H9 (cell line): ENCODE data around the gene TAOK2. TPM values are rescaled to one million over a fixed set of nuclear protein-coding genes. Genes with fewer than 3 reads are reported as not detected.

ENCODE experiments used
- DNase-seq: peaks from one replicate; pipeline ENCODE4 v3.0.0-alpha.2; 2017
- H2AFZ ChIP-seq: one replicate; pipeline ENCODE4 v1.6.1; 2013; ENCODE audit warnings: mild to moderate bottlenecking, low read length, control low read depth, moderate library complexity
- H2AK5ac ChIP-seq: 2 replicates; pipeline ENCODE4 v1.6.1; 2013; ENCODE audit warnings: low read length, control low read depth, mixed read lengths; ENCODE audit not compliant: insufficient read length
- H2BK120ac ChIP-seq: one replicate; pipeline ENCODE4 v1.6.1; 2013; ENCODE audit warnings: low read depth, mild to moderate bottlenecking, low read length, control low read depth, inconsistent platforms; ENCODE audit not compliant: poor library complexity, severe bottlenecking
- H2BK12ac ChIP-seq: 2 replicates; pipeline ENCODE4 v1.6.1; 2013; ENCODE audit warnings: low read length, control low read depth, mixed read lengths, low read depth; ENCODE audit not compliant: insufficient read length
- H2BK15ac ChIP-seq: 2 replicates; pipeline ENCODE4 v1.6.1; 2013; ENCODE audit warnings: low read depth, low read length, control low read depth
- H2BK20ac ChIP-seq: one replicate; pipeline ENCODE4 v1.6.1; 2013; ENCODE audit warnings: low read depth, mild to moderate bottlenecking, low read length, control low read depth, inconsistent platforms; ENCODE audit not compliant: poor library complexity, severe bottlenecking
- H2BK5ac ChIP-seq: 2 replicates; pipeline ENCODE4 v1.6.1; 2013; ENCODE audit warnings: low read length, control low read depth, mixed read lengths; ENCODE audit not compliant: insufficient read length
- H3K14ac ChIP-seq: 2 replicates; pipeline ENCODE4 v1.6.1; 2013; ENCODE audit warnings: low read length, control low read depth; ENCODE audit not compliant: insufficient read depth
- H3K18ac ChIP-seq: 2 replicates; pipeline ENCODE4 v1.6.1; 2013; ENCODE audit warnings: low read depth, mild to moderate bottlenecking, mixed read lengths, low read length, control low read depth; ENCODE audit not compliant: insufficient read length
- H3K23ac ChIP-seq: 2 replicates; pipeline ENCODE4 v1.6.1; 2013; ENCODE audit warnings: low read length, control low read depth, mixed read lengths, low read depth; ENCODE audit not compliant: insufficient read length
- H3K23me2 ChIP-seq: 2 replicates; pipeline ENCODE4 v1.6.1; 2013; ENCODE audit warnings: low read depth, mild to moderate bottlenecking, mixed read lengths, low read length, control low read depth; ENCODE audit not compliant: insufficient read length, poor library complexity, severe bottlenecking
- H3K27ac ChIP-seq: 2 replicates; pipeline ENCODE4 v1.5.1; 2013; ENCODE audit warnings: low read length, control low read depth, mixed read lengths, low read depth; ENCODE audit not compliant: insufficient read length
- H3K27me3 ChIP-seq: 2 replicates; pipeline ENCODE4 v1.6.1; 2013; ENCODE audit warnings: low read length, control low read depth, inconsistent platforms; ENCODE audit not compliant: insufficient read depth
- H3K4ac ChIP-seq: 2 replicates; pipeline ENCODE4 v1.6.1; 2013; ENCODE audit warnings: low read depth, mild to moderate bottlenecking, control low read depth, inconsistent platforms, low read length, moderate library complexity
- H3K4me1 ChIP-seq: 2 replicates; pipeline ENCODE4 v1.6.1; 2013; ENCODE audit warnings: low read length, control low read depth, inconsistent platforms; ENCODE audit not compliant: insufficient read depth
- H3K4me2 ChIP-seq: 2 replicates; pipeline ENCODE4 v1.6.1; 2013; ENCODE audit warnings: low read length, control low read depth, mixed read lengths; ENCODE audit not compliant: insufficient read length, insufficient read depth
- H3K56ac ChIP-seq: 2 replicates; pipeline ENCODE4 v1.6.1; 2013; ENCODE audit warnings: low read depth, mild to moderate bottlenecking, mixed read lengths, low read length, control low read depth; ENCODE audit not compliant: insufficient read length
- H3K79me1 ChIP-seq: 2 replicates; pipeline ENCODE4 v1.6.1; 2013; ENCODE audit warnings: low read depth, mild to moderate bottlenecking, moderate library complexity, low read length, control low read depth, inconsistent platforms; ENCODE audit not compliant: insufficient read depth, poor library complexity, severe bottlenecking
- H3K79me2 ChIP-seq: 2 replicates; pipeline ENCODE4 v1.6.1; 2013; ENCODE audit warnings: low read length, control low read depth, inconsistent platforms; ENCODE audit not compliant: insufficient read depth
- H3K9ac ChIP-seq: 2 replicates; pipeline ENCODE4 v1.6.1; 2013; ENCODE audit warnings: low read length, control low read depth, mixed read lengths; ENCODE audit not compliant: insufficient read length; ENCODE audit errors: extremely low read depth
- H3K9me3 ChIP-seq: one replicate; pipeline ENCODE4 v1.6.1; 2013; ENCODE audit warnings: low read depth, low read length, inconsistent platforms; ENCODE audit not compliant: control insufficient read depth
- H3T11ph ChIP-seq: one replicate; pipeline ENCODE4 v1.6.1; 2013; ENCODE audit warnings: mild to moderate bottlenecking, low read length, control low read depth, inconsistent platforms
- H4K20me1 ChIP-seq: one replicate; pipeline ENCODE4 v1.6.1; 2013; ENCODE audit not compliant: control insufficient read depth, insufficient read length, insufficient read depth
- H4K5ac ChIP-seq: 2 replicates; pipeline ENCODE4 v1.6.1; 2013; ENCODE audit warnings: low read depth, mild to moderate bottlenecking, mixed read lengths, low read length, control low read depth; ENCODE audit not compliant: insufficient read length
- H4K8ac ChIP-seq: replicated peaks from 2 replicates; pipeline ENCODE4 v1.6.1; 2013; ENCODE audit warnings: low read length, control low read depth, mixed read lengths, low read depth; ENCODE audit not compliant: insufficient read length
- H4K91ac ChIP-seq: 2 replicates; pipeline ENCODE4 v1.6.1; 2013; ENCODE audit warnings: low read depth, mild to moderate bottlenecking, moderate library complexity, mixed read lengths, low read length, control low read depth; ENCODE audit not compliant: insufficient read length
- H3K27ac Mint-ChIP-seq, 3 experiments: 2 replicates in 2 of 3; 3 replicates in 1 of 3; pipeline ENCODE4 v1.8.0; 2020 to 2021; ENCODE audit warnings: mixed read lengths in 3 of 3, mild to moderate bottlenecking in 1 of 3, moderate library complexity in 1 of 3
- H3K27me3 Mint-ChIP-seq: 2 replicates; pipeline ENCODE4 v1.8.0; 2021; ENCODE audit warnings: low read depth, mild to moderate bottlenecking, moderate library complexity, mixed read lengths
- H3K36me3 Mint-ChIP-seq, 3 experiments: 2 replicates in 2 of 3; 3 replicates in 1 of 3; pipeline ENCODE4 v1.8.0; 2020 to 2021; ENCODE audit warnings: low read depth in 3 of 3, mixed read lengths in 3 of 3; ENCODE audit not compliant: insufficient read depth in 1 of 3
- H3K4me1 Mint-ChIP-seq, 2 experiments: 2 replicates each; pipeline ENCODE4 v1.8.0; 2020; ENCODE audit warnings: mixed read lengths in 2 of 2
- H3K4me3 Mint-ChIP-seq, 2 experiments: 2 replicates in 1 of 2; 3 replicates in 1 of 2; pipeline ENCODE4 v1.8.0; 2020 to 2021; ENCODE audit warnings: mild to moderate bottlenecking in 2 of 2, mixed read lengths in 2 of 2, moderate library complexity in 1 of 2
- H3K9me3 Mint-ChIP-seq, 2 experiments: 2 replicates in 1 of 2; 3 replicates in 1 of 2; pipeline ENCODE4 v1.8.0; 2020; ENCODE audit warnings: mild to moderate bottlenecking in 2 of 2, mixed read lengths in 2 of 2, moderate library complexity in 1 of 2
- WGBS: extraction: QIAGEN DNeasy Blood & Tissue Kit; methylation state at CpG from one replicate; pipeline ENCODE4 v1.1.7; 2013; ENCODE audit warnings: missing lambda C conversion rate, low lambda C conversion rate, mixed read lengths; ENCODE audit not compliant: insufficient read length; ENCODE audit errors: extremely low coverage; 5-methylcytosine and 5-hydroxymethylcytosine counted together
- total RNA-seq: library from RNA; stranded (reverse); gene quantifications from 2 replicates; pipeline ENCODE4 v1.2.1, GENCODE V29; 2021
- TF ChIP-seq, protein P1 (sequence below): fragments of 200-600 bp; sonication (generic); conservative IDR thresholded peaks from 3 replicates; pipeline ENCODE4 v1.8.0; 2021; ENCODE audit warnings: antibody characterized with exemption, mild to moderate bottlenecking

Gene TAOK2
- total RNA-seq, 1 experiment from 2014 or later: 43.9 TPM

DNA sequence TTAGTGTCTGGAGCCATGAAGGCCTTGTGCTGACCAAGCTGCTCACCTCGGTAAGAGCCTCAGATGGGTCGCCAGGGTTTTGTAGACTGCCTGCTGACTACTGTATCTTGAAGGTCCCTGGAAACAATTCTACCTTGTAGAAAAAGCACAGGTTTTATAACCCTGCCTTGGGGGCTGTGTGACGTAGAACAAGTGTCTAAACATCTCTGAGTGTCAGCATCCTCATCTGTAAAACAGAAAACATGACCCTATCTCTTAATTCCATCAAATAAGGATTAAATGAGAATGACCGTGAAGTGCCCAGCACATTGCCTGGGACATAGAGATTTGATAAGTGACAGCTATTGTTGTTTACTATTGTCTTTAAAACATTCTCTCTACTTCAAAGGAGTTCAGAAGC lies 5.5 kb upstream of the TAOK2 start:
- Histone ChIP-seq H2BK15ac (no peak overlapping the region), H2AFZ (no peak overlapping the region), H3K56ac (no peak overlapping the region), H3K4ac (no peak overlapping the region), H3K4me2 (no peak overlapping the region), H3K9me3 (peaks cover 7% of the 10 kb centered on the region), H4K5ac (no peak overlapping the region), H3K79me1 (no peaks in the 10 kb centered on the region), H2BK20ac (no peak overlapping the region), H3K4me1 (no peaks in the 10 kb centered on the region), H3K79me2 (no peaks in the 10 kb centered on the region), H3K23me2 (no peaks in the 10 kb centered on the region), H3K18ac (no peak overlapping the region), H3K9ac (no peak overlapping the region), H4K8ac (no peak overlapping the region), H3K14ac (no peak overlapping the region), H3T11ph (no peak overlapping the region), H2BK120ac (no peak overlapping the region), H3K27me3 (peaks cover 3% of the 10 kb centered on the region; the same call in 1 of the 2 replicates), H3K27ac (no peak overlapping the region), H2BK12ac (no peak overlapping the region), H4K91ac (no peak overlapping the region), H2AK5ac (no peak overlapping the region), H4K20me1 (no peaks in the 10 kb centered on the region), H2BK5ac (no peak overlapping the region), H3K23ac (no peak overlapping the region)
- Mint-ChIP-seq H3K4me1 (peaks cover 0 to 1% of the 10 kb centered on the region in 2 experiments; a peak in 3 of 4 replicates), H3K9me3 (peaks cover 12 to 14% of the 10 kb centered on the region in 2 experiments), H3K4me3 (no peak overlapping the region), H3K27me3 (peaks cover 14% of the 10 kb centered on the region), H3K36me3 (peaks cover 36 to 59% (median 55%) of the 10 kb centered on the region in 3 experiments), H3K27ac (no peak overlapping the region)
- DNase-seq: no peak
- no CpG with 5 or more reads among the region's 4 CpGs for WGBS
- TF ChIP-seq, protein P1, sequence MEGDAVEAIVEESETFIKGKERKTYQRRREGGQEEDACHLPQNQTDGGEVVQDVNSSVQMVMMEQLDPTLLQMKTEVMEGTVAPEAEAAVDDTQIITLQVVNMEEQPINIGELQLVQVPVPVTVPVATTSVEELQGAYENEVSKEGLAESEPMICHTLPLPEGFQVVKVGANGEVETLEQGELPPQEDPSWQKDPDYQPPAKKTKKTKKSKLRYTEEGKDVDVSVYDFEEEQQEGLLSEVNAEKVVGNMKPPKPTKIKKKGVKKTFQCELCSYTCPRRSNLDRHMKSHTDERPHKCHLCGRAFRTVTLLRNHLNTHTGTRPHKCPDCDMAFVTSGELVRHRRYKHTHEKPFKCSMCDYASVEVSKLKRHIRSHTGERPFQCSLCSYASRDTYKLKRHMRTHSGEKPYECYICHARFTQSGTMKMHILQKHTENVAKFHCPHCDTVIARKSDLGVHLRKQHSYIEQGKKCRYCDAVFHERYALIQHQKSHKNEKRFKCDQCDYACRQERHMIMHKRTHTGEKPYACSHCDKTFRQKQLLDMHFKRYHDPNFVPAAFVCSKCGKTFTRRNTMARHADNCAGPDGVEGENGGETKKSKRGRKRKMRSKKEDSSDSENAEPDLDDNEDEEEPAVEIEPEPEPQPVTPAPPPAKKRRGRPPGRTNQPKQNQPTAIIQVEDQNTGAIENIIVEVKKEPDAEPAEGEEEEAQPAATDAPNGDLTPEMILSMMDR: no peak
